ENCODE results near the gene PRKD1. TPM values are rescaled to one million over a fixed set of nuclear protein-coding genes. Genes with fewer than 3 reads are reported as not detected.

PRKD1 gene
- total and polyA plus RNA-seq, 2 of the 13 experiments (the other 11 are each of a cell fraction or from before 2014, with no cell fraction given), result 0.22 to 1.3 TPM

- H2AFZ ChIP-seq (ENCODE audit: low read length), result no peak overlapping the region
- DNase-seq (ENCODE audit: low spot score) (no peak), ATAC-seq (no peak), FAIRE-seq (no peak)
- no peak for TF ChIP-seq U2AF2 (IDR thresholded peaks at IDR 0.05; ENCODE audit: low read depth, low read length)
- peak; percentile 94 to 96 for TF ChIP-seq MAFK (conservative IDR thresholded peaks at IDR 0.05 in 1 of 2, IDR thresholded peaks at IDR 0.05 in 1 of 2; ENCODE audit: low read length in 2 of 2)
- TF ChIP-seq ZNF224 (CRISPR knock-in tag; IDR thresholded peaks at IDR 0.05), result no peak
- peak; percentile 80 for TF ChIP-seq NFE2L2 (IDR thresholded peaks at IDR 0.05; ENCODE audit: low read length)
- TF ChIP-seq MAFF (IDR thresholded peaks at IDR 0.05; ENCODE audit: low read depth, low read length), result peak; percentile 93
- no peak for TF ChIP-seq DBP (CRISPR knock-in tag; IDR thresholded peaks at IDR 0.05; ENCODE audit: not compliant biosample characterization)
- peaks cover 96% of the 10 kb centered on the region for H3K9me3 ChIP-seq (ENCODE audit: low read length)
- no peaks in the 10 kb centered on the region for H3K36me3 ChIP-seq (replicated peaks in 1 of 2; ENCODE audit: control insufficient read depth in 1 of 2, insufficient read depth in 2 of 2, low read length in 2 of 2)
- H4K20me1 ChIP-seq (ENCODE audit: insufficient read depth, low read length), result no peaks in the 10 kb centered on the region
- H3K27ac ChIP-seq (ENCODE audit: extremely low read length, insufficient read depth, low read length), result no peak overlapping the region
- H3K9ac ChIP-seq (ENCODE audit: insufficient read depth, low read depth, low read length), result no peak overlapping the region
- H3K4me3 ChIP-seq (replicated peaks in 1 of 3; ENCODE audit: insufficient read depth in 1 of 3, low read depth in 2 of 3, low read length in 3 of 3), result no peak overlapping the region
- H3K79me2 ChIP-seq (ENCODE audit: insufficient read depth, low read length), result no peaks in the 10 kb centered on the region
- intact Hi-C loops (cut with micrococcal nuclease; ENCODE audit: unreplicated experiment), result no loop called here
- H3K4me2 ChIP-seq (ENCODE audit: low read depth, low read length), result no peak overlapping the region
- no TSS peak for BruUV-seq (replicated peaks)
- POLR2A ChIA-PET, result no interaction called here
- in situ Hi-C loops (cut with HindIII; ENCODE audit: extremely low pct_ligation_motif_present, low pct_unique_long_range_greater_than_20kb), result no loop called here
- no peaks in the 10 kb centered on the region for H3K4me1 ChIP-seq (ENCODE audit: insufficient read depth, low read length)
- 12% methylated on average over 6 of the region's 6 CpGs for WGBS (ENCODE audit: low lambda C conversion rate)
- H3K27me3 ChIP-seq (ENCODE audit: control insufficient read depth in 1 of 2, insufficient read depth in 2 of 2, low read length in 2 of 2), result no peaks in the 10 kb centered on the region
- CTCF ChIA-PET (ENCODE audit: low intra/inter-chr PET ratio, low total read pairs), result no interaction called here
These were observed 113.3 kb downstream of the PRKD1 start for GRCh38 chr14:29814156-29815015.

DNA sequence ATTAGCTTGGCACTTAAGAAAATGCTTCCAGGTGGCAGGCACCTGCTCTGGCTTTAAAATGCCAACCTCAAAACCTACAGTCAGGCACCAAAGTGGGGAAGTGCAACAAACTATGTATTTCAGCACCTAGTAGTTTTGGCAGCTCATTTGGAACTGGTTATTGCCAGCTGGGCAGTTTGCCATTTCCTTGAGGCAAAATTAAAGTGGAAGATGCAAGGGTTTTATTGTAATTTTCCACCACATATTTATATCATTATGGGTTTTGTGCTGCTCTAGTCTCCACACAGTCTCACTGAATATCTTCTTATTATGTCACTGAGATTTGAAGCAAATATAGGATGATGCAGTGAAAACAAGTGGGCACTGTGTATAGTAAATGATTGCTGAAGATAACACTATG lies 117.0 kb downstream of the PRKD1 start:
- TF ChIP-seq EHMT2 (IDR thresholded peaks at IDR 0.05; ENCODE audit: borderline replicate concordance, low read depth, low read length) (no peak), PHB2 (IDR thresholded peaks at IDR 0.05; ENCODE audit: partially characterized antibody) (no peak), CREM (IDR thresholded peaks at IDR 0.05) (no peak), CREM (CRISPR knock-in tag; IDR thresholded peaks at IDR 0.05) (no peak), ZNF607 (CRISPR knock-in tag; IDR thresholded peaks at IDR 0.05; ENCODE audit: borderline replicate concordance) (no peak)
- ATAC-seq, result no peak
- Histone ChIP-seq H2AFZ (ENCODE audit: low read length) (no peak overlapping the region), H3K36me3 (replicated peaks in 1 of 2; ENCODE audit: control insufficient read depth in 1 of 2, insufficient read depth in 2 of 2, low read length in 2 of 2) (no peaks in the 10 kb centered on the region), H3K27ac (ENCODE audit: extremely low read length, insufficient read depth, low read length) (no peak overlapping the region), H3K4me3 (replicated peaks in 1 of 3; ENCODE audit: insufficient read depth in 1 of 3, low read depth in 2 of 3, low read length in 3 of 3) (no peak overlapping the region), H3K4me2 (ENCODE audit: low read depth, low read length) (no peak overlapping the region), H3K4me1 (ENCODE audit: insufficient read depth, low read length) (no peaks in the 10 kb centered on the region), H3K9ac (ENCODE audit: insufficient read depth, low read depth, low read length) (no peak overlapping the region), H3K79me2 (ENCODE audit: insufficient read depth, low read length) (no peaks in the 10 kb centered on the region), H4K20me1 (ENCODE audit: insufficient read depth, low read length) (no peaks in the 10 kb centered on the region), H3K27me3 (ENCODE audit: control insufficient read depth in 1 of 2, insufficient read depth in 2 of 2, low read length in 2 of 2) (no peaks in the 10 kb centered on the region), H3K9me3 (ENCODE audit: low read length) (peaks cover 99% of the 10 kb centered on the region)
- intact Hi-C loops (cut with micrococcal nuclease; ENCODE audit: unreplicated experiment) (no loop called here), in situ Hi-C loops (cut with HindIII; ENCODE audit: extremely low pct_ligation_motif_present, low pct_unique_long_range_greater_than_20kb) (no loop called here)
- no TSS peak for BruUV-seq (replicated peaks)
- CTCF ChIA-PET (ENCODE audit: low intra/inter-chr PET ratio, low total read pairs), result no interaction called here
- no peak for DNase-seq (ENCODE audit: low spot score)
- FAIRE-seq, result no peak
- POLR2A ChIA-PET, result no interaction called here

All from HepG2 (cell line).